ENCODE measurements around the gene LIN7B.

LIN7B gene

DNA sequence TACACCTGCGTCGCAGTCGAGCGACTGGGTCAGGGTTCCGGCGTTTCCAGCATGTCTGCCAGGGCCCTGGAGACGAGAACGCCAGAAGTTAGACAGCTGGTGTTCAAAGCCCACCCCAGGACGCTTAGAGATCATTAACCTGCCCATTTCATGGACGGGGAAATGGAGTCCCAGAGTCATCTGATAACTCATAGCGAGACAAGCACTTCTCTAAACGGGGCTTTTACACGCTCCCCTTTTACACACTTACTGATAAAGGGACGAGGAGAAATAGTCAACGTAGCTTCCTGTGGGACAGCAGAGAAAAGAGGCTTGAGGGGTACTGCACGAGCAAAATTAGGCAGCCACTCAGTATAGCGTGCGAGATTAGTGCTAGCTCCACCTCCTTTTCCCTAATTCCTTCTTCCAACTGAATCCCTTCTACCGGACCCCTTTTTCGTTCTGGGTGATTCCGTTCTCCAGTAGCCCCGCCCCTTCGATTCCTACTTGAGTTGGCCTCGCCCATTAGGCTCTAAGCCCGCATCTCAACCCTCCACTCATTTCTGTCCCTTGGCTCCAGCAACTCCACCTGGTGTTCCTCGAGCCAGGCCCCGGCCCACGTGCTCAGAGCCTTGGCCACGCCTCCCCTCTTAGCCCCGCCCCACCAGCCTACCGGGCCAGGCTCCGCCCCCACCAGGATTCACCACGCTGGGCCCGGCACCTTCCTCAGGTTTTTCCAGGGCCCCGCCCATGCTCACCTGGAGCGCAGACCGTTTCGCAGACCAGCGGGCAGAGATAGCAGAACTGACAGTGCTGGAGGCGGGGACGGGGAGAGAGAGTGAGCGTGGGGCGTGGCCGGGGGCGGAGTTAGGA is 37.3 kb downstream of the LIN7B start (continued):
- TF ChIP-seq PATZ1 (tag by site-specific recombination; IDR thresholded peaks at IDR 0.05) (peak; percentile 67), ZNF664 (tag by site-specific recombination; IDR thresholded peaks at IDR 0.05) (0 out of 2 replicates have a peak, but pooled peaks have one; percentile 32), ZNF48 (tag by site-specific recombination; IDR thresholded peaks at IDR 0.05) (no peak), ZNF16 (tag by site-specific recombination; IDR thresholded peaks at IDR 0.05; ENCODE audit: low read depth) (no peak), KLF17 (tag by site-specific recombination; IDR thresholded peaks at IDR 0.05) (no peak), ZNF354C (tag by site-specific recombination; IDR thresholded peaks at IDR 0.05; ENCODE audit: borderline replicate concordance, low read depth) (no peak), KLF1 (tag by site-specific recombination; IDR thresholded peaks at IDR 0.05) (peak; percentile 63), ZXDB (tag by site-specific recombination; IDR thresholded peaks at IDR 0.05) (no peak; the same call in 1 of the 2 replicates), ZBTB6 (tag by site-specific recombination; IDR thresholded peaks at IDR 0.05) (peak; percentile 99), ZBTB7A (tag by site-specific recombination; IDR thresholded peaks at IDR 0.05; ENCODE audit: low read depth) (0 out of 2 replicates have a peak, but pooled peaks have one; percentile 64), ZNF513 (tag by site-specific recombination; IDR thresholded peaks at IDR 0.05) (peak; percentile 34; the same call in 1 of the 2 replicates), ZNF366 (tag by site-specific recombination; conservative IDR thresholded peaks at IDR 0.05) (peak; percentile 67), ZNF555 (tag by site-specific recombination; conservative IDR thresholded peaks at IDR 0.05) (no peak), ZBTB17 (tag by site-specific recombination; IDR thresholded peaks at IDR 0.05) (peak; percentile 69), ZSCAN30 (tag by site-specific recombination; IDR thresholded peaks at IDR 0.05) (peak; percentile 53; the same call in 1 of the 2 replicates), MZF1 (tag by site-specific recombination; IDR thresholded peaks at IDR 0.05; ENCODE audit: borderline replicate concordance) (peak; percentile 93), KLF16 (tag by site-specific recombination; IDR thresholded peaks at IDR 0.05) (peak; percentile 80), ZNF26 (tag by site-specific recombination; IDR thresholded peaks at IDR 0.05) (no peak), HOXC10 (CRISPR knock-in tag; IDR thresholded peaks at IDR 0.05) (no peak)
- TF ChIP-seq, protein P1, sequence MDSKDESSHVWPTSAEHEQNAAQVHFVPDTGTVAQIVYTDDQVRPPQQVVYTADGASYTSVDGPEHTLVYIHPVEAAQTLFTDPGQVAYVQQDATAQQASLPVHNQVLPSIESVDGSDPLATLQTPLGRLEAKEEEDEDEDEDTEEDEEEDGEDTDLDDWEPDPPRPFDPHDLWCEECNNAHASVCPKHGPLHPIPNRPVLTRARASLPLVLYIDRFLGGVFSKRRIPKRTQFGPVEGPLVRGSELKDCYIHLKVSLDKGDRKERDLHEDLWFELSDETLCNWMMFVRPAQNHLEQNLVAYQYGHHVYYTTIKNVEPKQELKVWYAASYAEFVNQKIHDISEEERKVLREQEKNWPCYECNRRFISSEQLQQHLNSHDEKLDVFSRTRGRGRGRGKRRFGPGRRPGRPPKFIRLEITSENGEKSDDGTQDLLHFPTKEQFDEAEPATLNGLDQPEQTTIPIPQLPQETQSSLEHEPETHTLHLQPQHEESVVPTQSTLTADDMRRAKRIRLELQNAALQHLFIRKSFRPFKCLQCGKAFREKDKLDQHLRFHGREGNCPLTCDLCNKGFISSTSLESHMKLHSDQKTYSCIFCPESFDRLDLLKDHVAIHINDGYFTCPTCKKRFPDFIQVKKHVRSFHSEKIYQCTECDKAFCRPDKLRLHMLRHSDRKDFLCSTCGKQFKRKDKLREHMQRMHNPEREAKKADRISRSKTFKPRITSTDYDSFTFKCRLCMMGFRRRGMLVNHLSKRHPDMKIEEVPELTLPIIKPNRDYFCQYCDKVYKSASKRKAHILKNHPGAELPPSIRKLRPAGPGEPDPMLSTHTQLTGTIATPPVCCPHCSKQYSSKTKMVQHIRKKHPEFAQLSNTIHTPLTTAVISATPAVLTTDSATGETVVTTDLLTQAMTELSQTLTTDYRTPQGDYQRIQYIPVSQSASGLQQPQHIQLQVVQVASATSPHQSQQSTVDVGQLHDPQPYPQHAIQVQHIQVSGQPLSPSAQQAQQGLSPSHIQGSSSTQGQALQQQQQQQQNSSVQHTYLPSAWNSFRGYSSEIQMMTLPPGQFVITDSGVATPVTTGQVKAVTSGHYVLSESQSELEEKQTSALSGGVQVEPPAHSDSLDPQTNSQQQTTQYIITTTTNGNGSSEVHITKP (tag by site-specific recombination; IDR thresholded peaks at IDR 0.05), result peak; percentile 99
- TF ChIP-seq, protein P2, sequence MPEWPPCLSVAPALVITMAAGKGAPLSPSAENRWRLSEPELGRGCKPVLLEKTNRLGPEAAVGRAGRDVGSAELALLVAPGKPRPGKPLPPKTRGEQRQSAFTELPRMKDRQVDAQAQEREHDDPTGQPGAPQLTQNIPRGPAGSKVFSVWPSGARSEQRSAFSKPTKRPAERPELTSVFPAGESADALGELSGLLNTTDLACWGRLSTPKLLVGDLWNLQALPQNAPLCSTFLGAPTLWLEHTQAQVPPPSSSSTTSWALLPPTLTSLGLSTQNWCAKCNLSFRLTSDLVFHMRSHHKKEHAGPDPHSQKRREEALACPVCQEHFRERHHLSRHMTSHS (tag by site-specific recombination; IDR thresholded peaks at IDR 0.05), result no peak

Measured in HEK293 (cell line).